NCI-H146 (cell line): ENCODE measurements around the gene PRODH.
"Not testable (repeated sequence)": the region's sequence is repeated elsewhere in the genome, so short reads cannot be mapped to it uniquely, and the experiment has no call there.

ENCODE experiments used
- DNase-seq: peaks from one replicate; lab custom pipeline; 2025; lab: John Stamatoyannopoulos, UW

The PRODH gene, protein sequence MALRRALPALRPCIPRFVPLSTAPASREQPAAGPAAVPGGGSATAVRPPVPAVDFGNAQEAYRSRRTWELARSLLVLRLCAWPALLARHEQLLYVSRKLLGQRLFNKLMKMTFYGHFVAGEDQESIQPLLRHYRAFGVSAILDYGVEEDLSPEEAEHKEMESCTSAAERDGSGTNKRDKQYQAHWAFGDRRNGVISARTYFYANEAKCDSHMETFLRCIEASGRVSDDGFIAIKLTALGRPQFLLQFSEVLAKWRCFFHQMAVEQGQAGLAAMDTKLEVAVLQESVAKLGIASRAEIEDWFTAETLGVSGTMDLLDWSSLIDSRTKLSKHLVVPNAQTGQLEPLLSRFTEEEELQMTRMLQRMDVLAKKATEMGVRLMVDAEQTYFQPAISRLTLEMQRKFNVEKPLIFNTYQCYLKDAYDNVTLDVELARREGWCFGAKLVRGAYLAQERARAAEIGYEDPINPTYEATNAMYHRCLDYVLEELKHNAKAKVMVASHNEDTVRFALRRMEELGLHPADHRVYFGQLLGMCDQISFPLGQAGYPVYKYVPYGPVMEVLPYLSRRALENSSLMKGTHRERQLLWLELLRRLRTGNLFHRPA

DNA sequence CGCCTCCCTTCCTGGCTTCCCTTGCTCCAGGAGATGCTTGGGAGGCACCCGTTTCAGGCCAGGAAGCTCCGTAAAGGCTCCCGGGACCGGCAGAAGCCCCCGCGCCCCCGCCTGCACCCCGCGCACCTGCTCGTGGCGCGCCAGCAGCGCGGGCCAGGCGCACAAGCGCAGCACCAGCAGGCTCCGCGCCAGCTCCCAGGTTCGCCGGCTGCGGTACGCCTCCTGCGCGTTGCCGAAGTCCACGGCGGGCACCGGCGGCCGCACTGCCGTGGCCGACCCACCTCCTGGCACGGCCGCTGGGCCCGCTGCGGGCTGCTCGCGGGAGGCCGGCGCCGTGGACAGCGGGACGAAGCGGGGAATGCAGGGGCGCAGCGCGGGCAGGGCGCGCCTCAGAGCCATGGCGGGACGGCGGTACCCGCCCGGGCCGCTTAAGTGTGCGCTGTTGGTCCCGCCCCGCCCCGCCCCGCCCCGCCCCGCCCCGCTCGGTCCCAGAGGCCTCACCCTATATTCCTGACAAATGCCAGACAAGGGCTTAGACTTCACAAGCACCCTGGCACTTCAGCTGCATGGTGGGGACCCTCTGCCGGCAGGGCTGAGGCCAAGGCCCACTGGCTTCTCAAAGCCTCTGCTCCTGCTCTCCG, at the start of gene PRODH:
Gene PRODH, minus strand, starts transcription at position 405 of the 641 bp plus-strand sequence. Its CDS starts 6 bp downstream, at position 399.
- DNase-seq = no peak

DNA sequence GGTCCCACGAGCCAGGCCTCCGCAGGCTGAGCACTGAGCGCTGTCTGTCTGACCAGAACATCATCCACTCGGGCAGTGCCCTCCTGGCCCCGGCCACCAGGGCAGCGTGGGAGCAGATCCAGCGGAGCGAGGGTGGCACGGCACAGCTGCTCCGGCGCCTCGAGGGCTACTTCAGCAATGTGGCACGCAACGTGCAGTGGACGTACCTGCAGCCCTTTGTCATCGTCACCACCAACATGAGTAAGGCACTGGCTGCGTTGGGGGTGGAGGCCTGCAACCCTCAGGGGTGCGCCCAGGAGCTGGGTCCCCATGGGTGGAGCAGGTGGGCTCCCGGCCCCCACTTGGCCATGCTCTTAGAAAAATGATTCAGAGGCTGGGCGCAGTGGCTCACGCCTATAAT, 49.7 kb upstream of the PRODH start:
- no peak for DNase-seq

DNA sequence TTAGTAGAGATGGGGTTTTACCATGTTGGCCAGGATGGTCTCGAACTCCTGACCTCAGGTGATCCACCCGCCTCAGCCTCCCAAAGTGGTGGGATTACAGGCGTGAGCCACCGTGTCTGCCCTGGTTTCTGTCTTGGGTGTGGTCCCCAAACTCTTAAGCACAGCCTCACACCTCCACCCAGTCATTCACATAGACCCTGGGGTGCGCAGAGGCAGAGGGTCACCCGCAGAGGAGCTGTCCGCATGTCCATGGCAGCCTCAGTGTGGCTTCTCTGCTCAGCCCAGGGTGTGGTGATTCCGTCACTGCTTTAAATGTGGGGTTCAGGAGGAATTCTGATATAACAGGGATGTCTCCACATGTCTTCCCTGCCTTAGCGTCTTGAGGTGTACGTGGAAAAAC, 48.5 kb upstream of the PRODH start:
- no peak for DNase-seq

DNA sequence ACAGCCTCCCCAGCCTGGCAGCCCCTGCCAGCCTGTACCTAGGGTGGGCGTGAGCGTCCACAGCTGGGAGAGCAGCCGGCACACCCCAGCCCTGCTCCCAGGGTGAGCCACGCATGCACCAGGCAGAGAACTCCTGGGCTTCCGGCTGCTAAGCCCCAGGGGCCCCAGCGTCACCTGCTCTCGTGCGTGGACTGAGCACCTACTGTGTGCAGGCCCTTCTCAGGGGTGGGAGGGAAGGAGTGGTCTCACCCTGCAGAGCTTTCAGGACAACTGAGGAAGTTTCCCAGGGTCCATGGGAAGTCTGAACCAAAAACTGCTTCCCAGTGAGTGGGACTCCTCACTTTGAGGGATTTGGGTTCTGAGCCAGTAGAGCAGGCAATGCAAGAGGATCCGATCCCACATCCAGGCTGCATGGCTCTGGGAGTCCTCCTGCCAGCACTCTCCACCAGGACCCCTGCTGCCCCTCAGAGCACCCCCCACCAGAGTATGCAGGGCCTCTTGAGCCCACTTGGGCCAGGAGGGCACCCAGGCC, 47.1 kb upstream of the PRODH start:
- no peak for DNase-seq

DNA sequence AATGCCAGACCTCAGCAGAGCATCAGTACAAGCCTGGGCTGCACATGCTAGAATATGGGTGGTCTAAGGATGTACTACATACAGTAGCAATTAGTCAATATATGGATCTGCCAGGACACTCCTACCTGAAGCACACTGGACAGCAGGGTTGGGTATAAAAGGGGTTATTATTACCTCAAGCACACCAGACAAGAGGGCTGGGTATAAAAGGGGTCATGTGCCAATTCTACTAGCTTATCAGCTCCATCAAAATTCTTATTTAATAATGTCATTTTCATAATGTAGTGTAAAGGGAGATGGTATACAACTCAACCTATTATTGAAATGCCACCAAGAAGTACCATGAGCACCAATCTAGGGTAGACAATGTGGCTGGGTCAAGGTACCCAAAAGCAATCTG, 44.7 kb upstream of the PRODH start:
- DNase-seq = no peak

DNA sequence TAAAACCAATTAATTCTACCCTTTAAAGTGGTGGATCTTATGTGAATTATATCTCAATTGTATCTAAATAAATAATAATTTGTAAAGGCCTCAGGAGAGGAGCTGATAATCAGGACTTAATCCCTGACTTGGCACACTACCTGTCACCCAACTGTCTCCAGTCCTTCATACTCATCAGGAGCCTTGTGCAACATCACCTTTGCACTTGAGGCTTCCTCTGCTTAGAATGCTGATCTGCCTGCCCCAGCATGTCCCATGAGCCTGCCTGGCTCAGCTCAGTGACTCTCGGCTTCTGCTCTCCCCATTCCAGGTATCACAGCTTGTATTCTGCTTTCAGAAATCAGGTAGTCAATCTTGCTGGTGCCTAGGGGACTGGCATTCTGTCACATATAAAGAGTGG, 43.9 kb upstream of the PRODH start:
- no peak for DNase-seq

DNA sequence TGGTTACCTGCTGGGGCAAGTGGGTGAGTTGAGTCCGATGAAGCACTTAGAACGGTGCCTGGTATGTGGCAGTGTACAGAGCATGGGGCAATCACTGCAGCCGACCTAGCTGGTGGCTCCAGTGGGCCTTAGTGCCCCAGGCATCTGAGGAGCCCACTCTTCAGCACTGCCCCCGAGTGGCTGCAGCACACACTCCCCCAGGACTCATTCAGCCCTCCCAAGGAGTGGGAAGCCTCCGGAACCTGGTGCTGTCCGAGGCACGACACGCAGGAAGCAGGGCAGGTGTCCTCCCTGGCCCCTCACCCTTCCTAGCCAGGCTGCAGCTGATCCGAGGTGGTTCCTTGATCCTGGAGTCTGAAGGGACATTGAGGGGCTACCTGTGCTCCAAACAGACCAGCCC, 42.4 kb upstream of the PRODH start:
- DNase-seq = no peak

DNA sequence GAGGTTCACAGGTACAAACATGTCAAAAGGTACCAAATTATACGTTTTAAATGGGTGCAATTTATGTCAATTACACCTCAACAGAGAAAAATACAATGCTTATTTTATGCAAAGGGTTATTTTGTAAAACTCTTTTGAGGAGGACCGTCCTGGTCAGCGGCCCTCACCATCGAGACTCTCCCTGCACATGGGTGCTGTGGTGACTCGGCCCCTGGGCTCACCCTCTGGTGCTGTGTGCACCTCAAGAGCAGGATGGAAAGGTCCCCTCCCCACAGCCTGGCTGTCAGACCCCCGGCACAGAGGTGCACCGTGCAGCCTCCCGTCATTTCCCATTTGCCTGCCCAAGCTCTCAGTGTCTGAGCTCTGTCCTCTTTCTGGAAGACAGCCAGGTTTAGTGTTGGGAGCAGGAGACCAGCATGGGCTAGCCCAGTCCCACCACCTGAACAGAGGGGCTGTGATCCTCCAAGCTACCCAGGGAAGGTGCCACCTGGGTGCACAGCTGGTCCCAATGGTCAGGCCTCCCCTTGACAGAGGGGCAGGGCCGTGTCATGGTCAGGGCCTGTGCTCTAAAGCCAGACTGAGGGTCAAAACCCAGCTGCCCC, 41.8 kb upstream of the PRODH start:
- DNase-seq = no peak

DNA sequence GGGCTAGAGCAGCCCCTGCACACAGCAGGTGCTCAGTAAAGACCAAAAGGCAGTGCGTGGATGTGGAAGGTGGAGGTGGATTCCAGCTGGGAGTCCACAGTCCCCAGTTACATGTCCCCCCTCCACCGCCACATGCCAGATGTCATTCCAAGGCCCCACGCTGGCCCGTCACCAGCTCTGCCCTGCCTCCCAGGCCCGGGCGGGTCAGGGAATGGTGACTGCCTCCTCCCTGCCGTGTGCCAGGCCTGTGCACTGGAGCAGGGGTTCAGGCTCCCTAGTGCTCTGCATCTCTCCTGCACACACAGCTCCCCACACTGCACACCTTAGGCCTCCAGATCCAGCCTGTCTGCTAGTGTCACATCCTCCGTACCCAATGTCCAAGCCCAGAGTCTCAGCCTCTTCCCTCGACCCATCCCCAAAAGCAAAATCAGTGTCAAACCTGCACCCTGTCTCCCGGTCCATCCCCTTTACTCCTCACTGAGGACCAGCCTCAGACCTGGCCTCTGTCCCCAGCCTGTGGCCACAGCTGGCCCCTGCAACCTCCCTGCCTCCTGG, 40.2 kb upstream of the PRODH start:
- no peak for DNase-seq

DNA sequence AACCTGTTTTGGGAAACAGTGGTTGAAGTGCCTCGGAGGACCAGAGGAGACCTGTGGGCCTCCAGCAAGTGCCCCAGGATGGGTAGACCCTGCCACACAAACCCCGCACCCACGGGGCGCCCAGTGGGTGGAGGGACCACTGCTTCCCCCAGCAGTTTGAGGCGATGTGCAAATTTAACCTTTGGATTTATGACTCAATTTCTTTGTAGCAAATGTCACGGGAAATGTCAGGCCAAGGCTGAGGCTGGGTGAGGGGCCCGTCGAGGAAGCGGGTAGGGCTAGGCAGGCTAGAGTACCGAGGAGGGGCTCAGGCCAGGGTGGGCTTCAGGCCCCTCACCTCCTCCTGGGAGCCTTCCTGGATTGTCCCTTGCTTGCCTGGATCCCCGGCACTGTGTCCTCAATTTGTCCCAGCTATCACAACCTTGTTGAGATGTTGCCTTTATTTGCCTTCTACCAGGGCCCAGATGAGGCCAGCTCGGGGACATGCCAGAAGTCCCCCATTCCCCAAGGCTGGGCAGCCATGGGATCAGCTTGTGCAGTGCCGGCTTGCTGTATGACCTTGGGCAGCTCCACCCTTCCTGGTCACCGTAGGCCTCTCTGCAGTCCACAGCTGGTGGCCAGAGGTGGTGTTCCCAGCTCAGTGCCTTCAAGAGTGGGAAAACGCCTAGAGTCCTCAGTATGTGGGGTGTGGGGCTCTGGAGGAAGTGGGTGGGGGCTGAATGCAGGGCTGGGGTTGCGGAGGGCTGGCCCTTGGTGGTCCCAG, 39.5 kb upstream of the PRODH start:
- no peak for DNase-seq

DNA sequence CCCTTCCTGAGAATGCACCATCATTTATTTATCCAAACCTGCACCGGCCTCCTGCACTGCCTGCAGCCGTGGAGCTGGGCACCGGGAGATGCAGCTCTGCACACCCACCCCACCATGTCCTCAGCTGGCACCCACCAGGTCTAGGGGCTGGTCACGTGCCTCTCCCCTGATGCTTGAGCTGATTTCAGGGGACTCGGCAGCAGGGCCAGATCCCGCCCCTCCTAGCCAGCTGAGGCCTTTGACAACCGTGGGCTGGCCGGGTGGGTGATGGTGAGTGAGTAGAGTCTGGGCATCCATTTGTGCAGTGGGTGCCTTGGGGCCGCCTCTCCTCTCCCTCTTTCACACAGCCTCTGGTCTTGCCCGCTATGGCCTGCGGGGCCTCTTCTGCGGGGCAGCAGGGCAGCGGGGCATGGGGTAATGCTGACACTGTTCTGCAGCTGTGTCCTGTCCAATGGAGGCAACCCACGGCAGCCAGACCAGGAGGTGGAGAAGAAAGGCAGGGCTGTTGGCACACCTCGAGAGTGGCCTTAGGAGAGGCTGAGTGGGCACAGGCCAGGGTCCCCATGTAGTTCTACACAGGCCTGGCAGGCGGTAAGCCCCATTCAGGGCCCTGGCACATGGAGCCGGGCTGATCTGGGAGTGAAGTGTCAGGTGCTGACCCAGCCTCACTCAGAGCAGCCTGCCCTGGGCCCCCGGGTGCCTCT, 38.5 kb upstream of the PRODH start:
- DNase-seq = no peak

DNA sequence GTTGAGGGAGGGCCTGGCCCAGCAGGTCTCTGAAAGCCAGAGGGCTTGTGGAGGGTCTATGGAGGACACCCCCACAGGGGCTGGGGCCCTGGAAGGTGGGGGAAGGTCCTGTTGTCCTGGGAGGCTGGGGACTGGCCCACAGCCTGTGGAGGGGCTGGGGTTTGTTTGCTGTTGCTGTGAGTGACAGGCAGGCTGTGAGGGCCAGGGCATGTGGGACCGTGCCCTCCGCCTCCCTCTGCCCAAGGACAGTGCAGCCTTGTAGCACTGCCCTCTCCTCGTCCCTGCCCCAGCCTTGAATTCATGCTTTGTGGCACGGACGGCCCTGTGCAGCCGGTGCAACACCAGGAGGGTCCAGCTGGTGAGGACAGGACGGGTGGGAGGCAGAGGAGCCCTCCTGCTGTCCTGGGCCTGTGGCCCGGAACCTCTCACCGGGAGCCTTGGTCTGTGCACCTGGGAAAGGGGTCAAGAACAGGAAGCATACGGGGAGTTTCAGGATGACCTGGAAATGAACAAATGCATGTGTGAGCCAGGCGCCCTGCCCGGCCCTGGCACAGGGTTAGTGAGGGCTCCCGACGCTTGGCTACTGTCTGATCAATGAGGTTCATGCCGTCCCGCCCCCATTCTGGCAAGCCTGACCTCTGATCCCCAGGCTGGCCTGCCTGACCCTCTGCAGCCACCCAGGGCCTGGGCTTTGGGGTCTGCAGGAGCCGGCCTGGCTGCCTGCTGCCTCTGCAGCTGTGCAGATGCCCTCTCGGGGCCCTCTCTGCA, 37.4 kb upstream of the PRODH start:
- no peak for DNase-seq

DNA sequence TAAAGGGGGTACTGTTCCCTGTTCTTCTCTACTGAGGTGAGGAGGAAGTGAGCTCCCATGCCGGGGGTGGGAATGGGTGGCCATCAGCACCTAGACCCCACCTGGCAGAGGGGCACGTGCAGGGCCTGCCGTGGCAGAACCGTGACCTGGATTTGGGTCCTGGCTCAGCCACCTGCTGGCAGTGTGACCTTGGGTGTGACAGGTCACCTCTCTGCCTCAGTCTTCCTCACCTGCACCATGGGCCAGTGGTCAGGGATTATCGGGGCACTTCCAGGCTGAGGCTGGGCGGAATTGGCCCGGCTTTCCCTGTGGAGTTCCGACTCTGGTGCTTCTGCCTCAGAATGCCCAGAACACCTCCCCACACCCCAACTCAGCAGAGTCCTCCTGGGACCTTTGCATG, 36.5 kb upstream of the PRODH start:
- not testable (repeated sequence) for DNase-seq

DNA sequence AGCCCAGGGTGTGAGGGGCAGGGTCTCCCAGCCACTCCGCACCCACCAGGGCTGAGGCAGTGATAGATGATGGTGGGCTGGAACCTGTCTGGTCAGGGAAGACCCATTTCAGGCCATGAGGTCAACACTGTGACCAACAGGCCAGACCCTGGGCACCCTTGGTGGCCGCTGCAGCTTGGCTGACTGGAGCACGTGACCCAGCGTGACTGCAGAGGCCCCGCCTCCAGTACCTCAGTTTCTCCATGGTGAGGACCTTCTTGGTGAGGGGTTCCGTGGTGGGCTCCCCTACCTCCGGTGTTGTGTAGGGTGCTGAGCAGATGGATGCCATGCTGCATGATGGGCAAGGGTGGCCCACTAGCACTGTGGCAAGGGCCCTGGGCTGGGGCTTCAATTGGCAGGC, 35.9 kb upstream of the PRODH start:
- not testable (repeated sequence) for DNase-seq

DNA sequence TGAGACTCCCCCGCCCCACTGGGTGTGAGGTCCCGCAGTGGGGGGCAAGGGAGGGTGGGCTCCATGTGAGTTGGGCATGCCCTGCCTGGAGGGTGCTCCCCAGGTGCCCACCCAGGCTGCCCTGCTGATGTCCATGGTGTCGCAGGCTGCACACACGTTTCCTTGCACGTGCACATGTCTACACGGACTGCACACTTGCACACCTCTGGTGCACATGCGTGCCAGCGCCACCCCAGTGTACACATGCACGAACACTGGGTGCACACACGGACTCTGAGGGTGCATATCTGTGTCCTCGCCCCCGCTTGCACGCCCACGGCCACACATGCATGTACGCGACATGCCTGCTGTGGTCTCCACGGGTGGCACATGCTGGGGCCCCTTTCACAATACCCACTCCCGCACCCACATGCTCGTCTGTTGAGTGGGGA, 35.2 kb upstream of the PRODH start:
- DNase-seq = no peak

DNA sequence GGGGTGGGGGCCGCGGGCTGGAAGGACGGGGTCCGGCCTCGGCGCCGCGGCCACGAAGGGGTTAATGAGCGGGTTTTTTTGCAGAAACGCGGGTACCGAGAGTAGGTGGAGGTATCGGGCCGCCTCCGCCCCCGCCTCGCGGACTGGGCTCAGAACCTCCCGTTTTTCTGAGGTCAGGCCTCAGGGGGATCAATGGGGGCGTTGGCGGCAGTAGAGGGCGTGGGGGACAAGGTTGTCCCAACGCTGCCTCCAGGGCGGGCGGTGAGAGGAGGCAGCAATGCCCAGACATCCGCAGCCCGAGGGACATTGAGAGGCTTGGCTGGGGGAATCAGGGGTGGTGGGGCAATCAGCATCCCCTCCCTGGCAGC, 34.8 kb upstream of the PRODH start:
- no peak for DNase-seq

DNA sequence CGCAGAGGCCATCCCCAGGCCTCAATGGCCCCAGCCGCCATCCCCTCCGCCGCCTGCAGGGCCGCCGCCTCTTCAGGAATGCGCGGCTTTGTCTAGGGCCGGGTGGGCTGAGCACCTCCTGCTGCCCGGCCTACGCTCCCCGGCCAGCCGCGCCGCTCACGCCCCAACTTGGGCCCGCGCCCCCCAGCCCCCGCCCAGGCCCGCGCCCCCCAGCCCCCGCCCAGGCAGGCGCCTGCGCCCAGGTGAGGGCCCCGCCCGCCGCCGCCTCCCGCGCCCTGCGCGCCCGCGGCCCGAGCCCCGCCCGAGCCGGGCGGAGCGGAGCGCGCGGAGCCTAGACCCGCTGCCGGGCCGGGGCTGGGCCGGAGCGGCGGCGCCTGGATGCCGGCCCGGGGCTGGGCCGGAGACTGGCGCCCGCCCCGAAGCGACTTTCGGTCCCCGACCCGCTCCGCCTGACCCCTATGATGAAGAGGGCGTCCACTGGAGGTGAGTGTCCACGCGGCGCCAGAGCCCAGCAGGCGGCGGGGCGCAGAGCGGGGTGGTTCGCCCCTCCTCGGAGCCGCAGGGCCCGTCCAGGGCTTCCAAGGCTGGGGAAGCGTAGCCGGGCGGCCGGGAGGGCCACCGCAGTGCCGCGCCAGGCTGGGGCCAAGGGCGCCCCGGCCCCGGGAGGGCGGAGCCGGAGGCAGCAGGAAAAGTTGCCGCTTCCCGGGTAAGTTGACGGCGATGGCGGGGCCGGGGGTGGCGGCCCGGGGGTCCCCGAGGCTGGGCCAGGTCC, 34.3 kb upstream of the PRODH start:
- peak; percentile 24 for DNase-seq

DNA sequence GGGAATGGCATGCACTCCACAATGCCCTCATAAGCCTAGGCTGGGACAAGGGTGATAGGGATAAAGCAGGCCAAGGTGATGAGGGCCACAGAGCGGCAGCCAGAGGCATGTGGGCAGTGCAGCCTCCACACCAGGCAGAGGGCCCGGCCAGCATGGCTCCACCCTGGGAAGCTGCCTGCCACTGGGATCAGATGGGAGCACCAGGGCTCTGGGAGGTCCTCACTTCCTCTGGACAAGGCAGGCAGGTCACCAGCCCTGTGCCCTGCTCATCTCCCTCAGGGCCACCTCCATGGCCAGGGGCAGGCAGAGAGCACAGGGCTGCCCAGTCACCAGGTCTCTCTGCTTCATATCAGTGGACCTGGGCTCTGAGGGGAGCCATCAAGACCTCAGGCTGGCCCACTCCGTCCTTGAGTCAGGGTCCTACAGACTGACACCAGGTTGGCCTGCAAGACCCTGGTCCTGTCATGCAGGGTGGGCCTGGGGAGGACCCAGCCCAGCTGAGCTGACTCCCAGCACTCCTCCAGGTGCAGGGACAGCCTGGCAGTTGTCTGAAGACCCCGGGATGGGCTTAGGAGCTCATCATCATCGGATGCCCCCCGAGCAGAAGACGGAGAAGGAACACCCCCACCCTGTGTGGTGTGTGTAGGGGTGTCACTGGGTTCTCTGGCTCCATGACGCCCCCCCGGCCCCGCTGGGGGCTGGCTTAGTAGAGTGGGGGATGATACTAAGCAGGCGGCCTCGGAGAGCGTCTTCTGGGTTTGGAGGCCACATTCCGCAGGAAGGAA, 33.3 kb upstream of the PRODH start:
- not testable (repeated sequence) for DNase-seq
